ENCODE measurements around the gene ITGB3.
A peak's percentile ranks its signal among the peaks of the same experiment; 100 is the strongest.
"Not testable (repeated sequence)": the region's sequence is repeated elsewhere in the genome, so short reads cannot be mapped to it uniquely, and the experiment has no call there.

GRCh38 chr17:47269561-47270280 is 16.1 kb downstream of the ITGB3 start:
- TF ChIP-seq CTCF (IDR thresholded peaks at IDR 0.05): peak in 1 of 4 experiments; percentile 10
- TF ChIP-seq EP300, POLR2A, POLR2AphosphoS5 (IDR thresholded peaks at IDR 0.05): not testable (repeated sequence)

Data from gastroesophageal sphincter (tissue), 3 donors.